OCI-LY3 (cell line): Measurements from ENCODE around the gene SHC2.

Experiments used
- CTCF ChIP-seq: fragments of 200-600, 300-600 bp; sonication (generic); IDR thresholded peaks from 2 replicates; pipeline ENCODE4 v1.5.1; 2014; ENCODE audit warnings: antibody characterized with exemption, low read length, low read depth
- EZH2phosphoT487 ChIP-seq: fragments of 200-600 bp; shearing (Covaris generic); IDR thresholded peaks from 2 replicates; pipeline ENCODE4 v1.6.1; 2018; ENCODE audit warnings: antibody characterized with exemption, mixed run types, low read depth

- no peak for TF ChIP-seq CTCF
- TF ChIP-seq EZH2phosphoT487 = no peak
Measured at GRCh38 chr19:436413-436950, 24.4 kb downstream of the SHC2 start.
